ENCODE measurements around the gene SLCO3A1.

GRCh38 chr15:92020804-92021203 is 167.3 kb downstream of the SLCO3A1 start:
- no peak for TF ChIP-seq CTCF (IDR thresholded peaks at IDR 0.05; ENCODE audit: insufficient read depth, low read length)
- TF ChIP-seq, protein P1, sequence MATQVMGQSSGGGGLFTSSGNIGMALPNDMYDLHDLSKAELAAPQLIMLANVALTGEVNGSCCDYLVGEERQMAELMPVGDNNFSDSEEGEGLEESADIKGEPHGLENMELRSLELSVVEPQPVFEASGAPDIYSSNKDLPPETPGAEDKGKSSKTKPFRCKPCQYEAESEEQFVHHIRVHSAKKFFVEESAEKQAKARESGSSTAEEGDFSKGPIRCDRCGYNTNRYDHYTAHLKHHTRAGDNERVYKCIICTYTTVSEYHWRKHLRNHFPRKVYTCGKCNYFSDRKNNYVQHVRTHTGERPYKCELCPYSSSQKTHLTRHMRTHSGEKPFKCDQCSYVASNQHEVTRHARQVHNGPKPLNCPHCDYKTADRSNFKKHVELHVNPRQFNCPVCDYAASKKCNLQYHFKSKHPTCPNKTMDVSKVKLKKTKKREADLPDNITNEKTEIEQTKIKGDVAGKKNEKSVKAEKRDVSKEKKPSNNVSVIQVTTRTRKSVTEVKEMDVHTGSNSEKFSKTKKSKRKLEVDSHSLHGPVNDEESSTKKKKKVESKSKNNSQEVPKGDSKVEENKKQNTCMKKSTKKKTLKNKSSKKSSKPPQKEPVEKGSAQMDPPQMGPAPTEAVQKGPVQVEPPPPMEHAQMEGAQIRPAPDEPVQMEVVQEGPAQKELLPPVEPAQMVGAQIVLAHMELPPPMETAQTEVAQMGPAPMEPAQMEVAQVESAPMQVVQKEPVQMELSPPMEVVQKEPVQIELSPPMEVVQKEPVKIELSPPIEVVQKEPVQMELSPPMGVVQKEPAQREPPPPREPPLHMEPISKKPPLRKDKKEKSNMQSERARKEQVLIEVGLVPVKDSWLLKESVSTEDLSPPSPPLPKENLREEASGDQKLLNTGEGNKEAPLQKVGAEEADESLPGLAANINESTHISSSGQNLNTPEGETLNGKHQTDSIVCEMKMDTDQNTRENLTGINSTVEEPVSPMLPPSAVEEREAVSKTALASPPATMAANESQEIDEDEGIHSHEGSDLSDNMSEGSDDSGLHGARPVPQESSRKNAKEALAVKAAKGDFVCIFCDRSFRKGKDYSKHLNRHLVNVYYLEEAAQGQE (IDR thresholded peaks at IDR 0.05; ENCODE audit: insufficient replicate concordance, low read depth) = no peak
- no peak for TF ChIP-seq POLR2AphosphoS5 (IDR thresholded peaks at IDR 0.05; ENCODE audit: low read depth)

All from HL-60 (cell line).